MG63 (cell line): ENCODE results near the gene IFITM10. TPM values are rescaled to one million over a fixed set of nuclear protein-coding genes. Genes with fewer than 3 reads are reported as not detected.

Source experiments
- DNase-seq: peaks from one replicate; pipeline ENCODE4 v3.0.0-alpha.2; 2020
- H3K27me3 ChIP-seq: fragments of 250-450 bp; sonication (Bioruptor Pico); 2 replicates; pipeline ENCODE4 v1.5.1; 2020; ENCODE audit warnings: mild to moderate bottlenecking, moderate library complexity
- H3K36me3 ChIP-seq: fragments of 250-450 bp; sonication (Bioruptor Pico); 2 replicates; pipeline ENCODE4 v1.5.1; 2020; ENCODE audit warnings: mild to moderate bottlenecking, moderate library complexity
- H3K4me3 ChIP-seq: fragments of 250-450 bp; sonication (Bioruptor Pico); 2 replicates; pipeline ENCODE4 v1.5.1; 2020; ENCODE audit warnings: mild to moderate bottlenecking, moderate library complexity
- H3K9me3 ChIP-seq: fragments of 250-450 bp; sonication (Bioruptor Pico); 2 replicates; pipeline ENCODE4 v1.5.1; 2020; ENCODE audit warnings: mild to moderate bottlenecking, moderate library complexity
- total RNA-seq: library from RNA; depleted of rRNA; stranded (reverse); fragments of >200 nt; shearing (Covaris generic); gene quantifications from 2 replicates; pipeline ENCODE4 v1.2.3, GENCODE V29; 2014; ENCODE audit warnings: low replicate concordance

The IFITM10 gene
- total RNA-seq, 1 experiment from 2014 or later = 0.03 TPM

DNA sequence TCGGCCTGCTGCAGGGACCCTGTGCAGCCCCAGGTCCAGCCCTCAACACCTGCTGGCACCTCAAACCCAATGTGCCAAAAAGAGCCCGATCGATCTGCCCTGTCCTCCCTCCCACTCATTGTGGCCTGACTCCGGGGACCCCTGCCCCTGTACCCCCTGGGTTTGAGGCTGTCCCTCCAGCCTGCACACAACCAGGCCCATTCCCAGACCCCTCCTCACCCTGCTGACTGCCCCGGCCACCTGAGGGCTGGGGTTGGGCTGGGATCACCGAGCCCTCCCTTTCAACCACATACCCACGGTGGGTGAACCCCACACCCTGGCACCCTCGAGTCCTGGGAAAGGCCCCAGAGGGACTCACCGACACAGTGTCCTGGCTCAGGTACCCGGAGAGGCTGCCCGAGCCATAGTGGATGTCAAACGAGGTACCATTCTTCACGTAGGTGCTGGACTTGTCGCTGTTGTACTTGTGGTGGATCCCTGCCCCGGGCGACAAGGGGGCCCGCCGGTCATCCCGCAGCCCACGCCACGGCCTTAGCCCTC is 8.3 kb upstream of the IFITM10 start:
- DNase-seq = no peak
- H3K36me3 ChIP-seq = peaks cover 15% of the 10 kb centered on the region
- H3K4me3 ChIP-seq = no peak overlapping the region
- no peaks in the 10 kb centered on the region for H3K27me3 ChIP-seq
- H3K9me3 ChIP-seq = no peaks in the 10 kb centered on the region

DNA sequence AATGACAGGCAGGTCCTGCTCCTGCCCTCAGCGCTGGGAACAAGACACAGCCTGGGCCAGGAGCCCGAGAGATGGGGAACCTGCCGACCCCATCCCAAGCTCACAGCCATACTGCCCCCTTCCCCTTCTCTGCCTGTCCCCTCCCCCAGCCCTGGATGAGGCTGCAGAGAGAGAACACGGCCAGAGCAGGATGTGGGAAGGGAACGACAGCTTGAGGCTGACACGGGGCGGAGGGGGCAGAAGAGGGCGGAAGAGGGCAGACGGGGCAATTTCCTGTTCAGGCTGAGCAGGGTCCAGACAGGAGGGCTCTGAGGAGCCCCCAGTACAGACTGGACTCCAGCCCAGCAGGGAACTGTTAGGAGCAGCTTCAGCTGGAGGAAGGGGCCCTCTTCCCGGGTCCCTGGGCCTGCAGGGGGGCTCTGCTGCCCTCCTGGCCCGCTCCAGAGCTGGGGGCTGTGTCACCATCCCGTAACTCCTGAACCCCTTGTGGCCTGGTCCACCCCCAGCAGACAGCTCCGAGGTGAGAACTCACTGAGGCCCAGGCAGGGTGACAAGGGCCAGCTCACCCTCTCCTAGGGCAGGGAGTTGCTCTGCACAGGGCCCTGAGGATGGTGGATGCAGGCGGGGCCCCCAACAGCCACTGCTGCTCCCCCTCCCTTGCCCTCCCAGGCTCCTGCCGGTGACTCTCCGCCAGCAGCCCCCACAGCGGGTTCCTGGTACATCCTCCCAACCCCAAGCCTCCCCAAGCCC is 7.6 kb upstream of the IFITM10 start:
- H3K27me3 ChIP-seq = no peaks in the 10 kb centered on the region
- no peak overlapping the region for H3K4me3 ChIP-seq
- H3K36me3 ChIP-seq = peaks cover 15% of the 10 kb centered on the region
- DNase-seq = no peak
- no peaks in the 10 kb centered on the region for H3K9me3 ChIP-seq

DNA sequence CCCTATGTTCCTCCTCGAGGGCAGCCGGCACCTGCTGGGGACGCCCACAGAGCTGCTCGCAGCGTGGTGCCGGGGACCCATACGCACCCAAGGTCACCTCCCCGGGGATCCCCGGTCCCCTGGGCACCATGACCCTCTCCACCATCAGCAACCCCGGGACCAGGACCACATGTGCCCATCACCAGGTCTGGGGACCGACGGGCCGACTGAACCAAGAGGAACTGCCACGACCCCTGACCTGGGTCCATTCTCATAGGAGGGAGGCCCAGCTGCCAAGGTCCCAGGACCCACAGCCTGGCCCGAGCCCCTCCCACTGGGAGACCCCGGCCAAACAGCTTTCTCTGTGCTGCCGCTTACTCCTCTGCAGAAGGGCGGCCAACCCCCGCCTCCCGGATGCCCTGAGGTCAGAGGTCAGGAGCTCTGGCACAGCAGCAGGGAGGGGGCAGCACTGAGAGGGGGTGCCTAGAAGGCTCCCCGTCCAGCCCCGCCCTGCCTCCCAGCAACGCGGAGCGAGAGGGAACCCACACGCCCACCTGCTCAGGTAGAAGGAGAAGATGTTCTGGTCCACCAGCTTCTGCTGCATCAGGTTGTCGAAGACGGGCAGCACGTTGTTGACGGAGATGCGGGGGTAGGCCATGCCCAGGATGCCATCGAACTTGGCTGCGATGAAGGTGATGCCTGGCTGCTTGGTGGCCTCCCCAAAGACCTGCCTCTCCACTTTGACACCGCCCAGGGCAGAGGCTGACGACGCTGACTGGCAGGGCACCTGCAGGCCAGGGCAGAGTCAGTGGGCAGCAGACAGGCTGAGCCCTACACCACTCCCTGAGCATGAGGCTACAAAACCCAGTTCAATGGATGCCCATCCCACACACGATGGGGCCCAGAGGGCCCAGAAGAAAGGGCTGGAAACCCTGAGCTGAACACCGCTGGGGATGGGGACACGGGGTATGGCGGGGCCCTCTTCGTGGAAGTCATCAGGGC is 6.7 kb upstream of the IFITM10 start:
- no peaks in the 10 kb centered on the region for H3K9me3 ChIP-seq
- DNase-seq = no peak
- H3K36me3 ChIP-seq = peaks cover 15% of the 10 kb centered on the region
- no peaks in the 10 kb centered on the region for H3K27me3 ChIP-seq
- H3K4me3 ChIP-seq = no peak overlapping the region

DNA sequence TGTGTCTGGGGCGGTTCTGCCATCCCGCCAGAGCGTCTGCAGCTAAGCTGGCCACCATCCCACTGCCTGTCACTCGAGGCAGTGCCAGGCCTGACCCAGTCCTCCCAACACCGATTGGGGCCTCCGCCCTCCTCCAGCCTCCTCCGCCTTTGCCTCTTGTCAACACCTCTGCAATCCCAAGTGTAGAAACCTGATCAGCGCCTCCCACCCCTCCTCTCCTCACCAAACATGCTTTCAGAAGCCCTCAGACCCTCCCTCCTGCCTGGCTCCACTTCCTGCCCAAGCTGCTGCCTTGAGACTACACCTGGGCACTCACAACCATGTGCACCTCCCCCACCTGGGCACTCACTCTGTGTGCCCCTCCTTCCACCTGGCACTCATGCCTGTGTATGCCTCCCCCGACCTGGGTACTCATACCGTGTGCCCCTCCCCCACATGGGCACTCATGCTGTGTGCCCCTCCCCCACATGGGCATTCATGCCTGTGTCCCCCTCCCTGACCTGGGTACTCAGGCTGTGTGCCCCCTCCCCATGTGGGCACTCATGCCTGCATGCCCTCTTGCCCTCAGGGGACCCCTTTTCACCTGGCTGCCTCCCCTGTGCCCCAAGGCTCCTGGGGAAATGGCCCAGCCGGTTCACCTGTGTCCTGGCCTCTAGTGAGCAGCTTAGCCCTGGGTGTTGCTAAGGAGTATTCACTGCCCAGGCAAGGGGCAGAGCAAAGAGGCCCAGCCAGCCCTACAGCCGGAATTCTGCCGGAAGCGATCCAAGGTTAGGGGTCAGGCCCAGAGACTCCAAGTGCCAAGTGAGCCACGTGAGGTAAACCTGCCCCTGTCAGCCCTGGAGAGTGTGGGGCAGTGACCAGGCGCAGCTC is 5.5 kb upstream of the IFITM10 start:
- no peaks in the 10 kb centered on the region for H3K27me3 ChIP-seq
- H3K36me3 ChIP-seq = peaks cover 11% of the 10 kb centered on the region
- H3K9me3 ChIP-seq = no peaks in the 10 kb centered on the region
- H3K4me3 ChIP-seq = no peak overlapping the region
- no peak for DNase-seq

DNA sequence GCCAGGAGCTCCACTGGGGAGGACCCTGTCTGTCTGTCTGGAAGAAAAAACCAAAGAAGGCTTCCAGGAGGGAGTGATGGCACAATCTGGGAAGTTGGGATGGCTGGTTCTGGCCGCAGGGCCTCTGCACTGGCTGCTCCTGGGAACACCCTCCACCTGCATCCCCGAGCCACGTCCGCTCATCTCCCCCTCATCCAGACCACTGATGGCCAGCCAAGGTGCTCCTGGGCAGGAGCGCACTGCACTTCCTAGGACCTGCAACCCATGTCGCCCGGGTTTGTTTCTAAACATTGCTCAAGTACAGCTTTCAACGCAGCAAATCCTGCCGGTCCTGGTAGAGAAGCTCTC is 4.9 kb upstream of the IFITM10 start:
- Histone ChIP-seq H3K9me3 (no peaks in the 10 kb centered on the region), H3K4me3 (no peak overlapping the region), H3K27me3 (no peaks in the 10 kb centered on the region), H3K36me3 (peaks cover 5% of the 10 kb centered on the region)
- no peak for DNase-seq

DNA sequence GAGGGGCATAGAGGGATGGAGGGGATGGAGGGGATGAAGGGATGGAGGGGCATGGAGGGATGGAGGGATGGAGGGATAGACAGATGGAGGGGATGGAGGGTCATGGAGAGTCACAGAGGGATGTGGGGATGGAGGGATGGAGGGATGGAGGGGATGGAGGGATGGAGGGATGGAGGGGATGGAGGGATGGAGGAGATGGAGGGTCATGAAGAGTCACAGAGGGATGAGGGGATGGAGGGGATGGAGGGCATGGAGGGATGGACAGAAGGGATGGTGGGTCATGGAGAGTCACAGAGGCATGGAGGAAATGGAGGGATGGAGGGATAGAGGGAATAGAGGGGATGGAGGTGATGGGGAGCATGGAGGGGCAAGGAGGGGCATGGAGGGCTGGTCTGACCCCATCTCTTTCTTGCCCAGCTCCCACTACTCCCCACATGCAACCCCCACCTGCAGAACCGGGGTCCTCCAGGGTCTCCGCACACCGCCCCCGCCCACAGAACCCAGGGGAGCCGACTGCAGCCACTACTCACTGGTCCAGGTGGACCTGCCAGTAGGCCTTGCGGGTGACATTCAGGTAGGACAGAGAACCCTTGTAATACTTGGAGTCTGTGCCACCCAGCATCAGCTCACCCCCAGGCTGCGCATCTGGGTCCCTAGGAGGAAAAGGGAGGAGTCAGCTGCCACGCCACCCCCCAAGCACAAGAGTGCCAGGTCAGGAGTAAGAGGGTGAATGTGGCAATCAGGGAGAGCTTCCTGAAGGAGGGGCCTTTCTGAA is 4.2 kb upstream of the IFITM10 start:
- Histone ChIP-seq H3K4me3 (no peak overlapping the region), H3K36me3 (peaks cover 2% of the 10 kb centered on the region), H3K27me3 (no peaks in the 10 kb centered on the region), H3K9me3 (no peaks in the 10 kb centered on the region)
- no peak for DNase-seq

DNA sequence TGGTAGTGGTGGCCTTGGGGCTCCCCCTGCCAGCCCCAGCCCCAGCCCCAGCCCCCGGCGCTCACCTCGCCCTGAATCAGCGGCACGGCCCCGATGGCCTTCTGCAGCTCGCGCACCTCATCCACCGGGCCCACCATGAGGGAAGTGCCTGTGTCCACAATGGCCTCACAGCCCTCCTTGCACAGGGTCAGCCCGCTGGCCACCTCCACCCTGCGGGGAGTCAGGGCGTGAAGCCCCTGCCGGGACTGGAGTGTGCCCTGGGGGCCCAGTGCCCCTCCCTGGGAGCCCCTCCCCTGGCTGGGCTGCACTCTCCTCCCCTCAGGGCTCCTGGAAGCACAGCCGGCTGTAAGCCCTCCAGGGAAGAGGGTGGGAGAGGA is 3.5 kb upstream of the IFITM10 start:
- Histone ChIP-seq H3K4me3 (no peak overlapping the region), H3K36me3 (peaks cover 2% of the 10 kb centered on the region), H3K27me3 (no peaks in the 10 kb centered on the region), H3K9me3 (no peaks in the 10 kb centered on the region)
- no peak for DNase-seq

DNA sequence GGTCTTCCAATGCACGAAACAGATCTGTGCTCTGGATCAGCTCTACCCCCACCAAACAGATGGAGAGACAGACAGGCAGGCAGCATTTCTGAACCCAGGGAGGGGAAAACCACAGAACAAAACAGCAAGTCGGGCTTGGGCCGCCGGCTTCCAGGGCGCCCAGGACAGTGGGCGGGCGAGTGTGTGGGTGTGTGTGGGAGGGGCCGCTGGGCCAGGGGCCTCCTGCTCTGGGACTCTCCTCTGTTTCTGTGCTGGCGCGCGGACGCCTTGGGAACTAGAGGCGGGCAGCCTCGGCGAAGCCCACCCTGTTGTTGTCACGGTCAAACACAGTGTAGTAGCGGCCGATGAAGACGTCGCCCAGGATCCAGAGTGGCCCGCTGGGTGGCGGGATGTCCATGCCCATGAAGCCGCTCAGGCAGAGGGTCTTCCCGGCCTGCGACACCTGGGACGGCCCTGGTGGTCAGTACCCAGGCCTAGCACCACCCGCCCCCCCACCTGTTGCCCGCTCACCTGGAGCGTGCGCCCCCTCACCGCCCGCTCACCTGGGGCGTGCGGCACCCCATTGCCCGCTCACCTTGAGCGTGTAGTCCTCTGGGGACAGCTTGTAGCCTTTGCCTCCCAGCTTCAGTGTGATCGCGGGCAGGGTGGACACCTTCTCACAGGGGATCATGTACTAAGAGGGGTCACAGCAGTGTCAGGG is 3.0 kb upstream of the IFITM10 start:
- Histone ChIP-seq H3K27me3 (peaks cover 5% of the 10 kb centered on the region), H3K9me3 (no peaks in the 10 kb centered on the region), H3K36me3 (peaks cover 2% of the 10 kb centered on the region), H3K4me3 (no peak overlapping the region)
- DNase-seq = no peak

DNA sequence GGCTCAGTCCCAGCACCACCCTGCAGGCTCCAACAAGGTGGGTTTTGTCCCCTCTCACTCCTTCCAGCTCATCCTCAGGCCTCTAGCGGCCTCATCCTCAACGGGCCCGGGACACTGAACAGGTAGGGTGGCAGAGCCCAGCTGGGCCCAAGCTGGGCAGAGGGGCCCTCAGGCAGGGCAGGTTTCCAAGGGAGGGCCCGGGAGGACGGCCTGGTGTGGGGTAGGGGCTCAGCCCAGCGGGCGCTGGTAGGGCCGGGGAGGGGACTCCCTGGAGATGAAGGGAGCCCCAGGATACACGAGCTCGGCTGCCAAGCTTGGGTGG is 2.5 kb upstream of the IFITM10 start:
- Histone ChIP-seq H3K9me3 (no peaks in the 10 kb centered on the region), H3K4me3 (no peak overlapping the region), H3K27me3 (peaks cover 10% of the 10 kb centered on the region), H3K36me3 (peaks cover 2% of the 10 kb centered on the region)
- no peak for DNase-seq

DNA sequence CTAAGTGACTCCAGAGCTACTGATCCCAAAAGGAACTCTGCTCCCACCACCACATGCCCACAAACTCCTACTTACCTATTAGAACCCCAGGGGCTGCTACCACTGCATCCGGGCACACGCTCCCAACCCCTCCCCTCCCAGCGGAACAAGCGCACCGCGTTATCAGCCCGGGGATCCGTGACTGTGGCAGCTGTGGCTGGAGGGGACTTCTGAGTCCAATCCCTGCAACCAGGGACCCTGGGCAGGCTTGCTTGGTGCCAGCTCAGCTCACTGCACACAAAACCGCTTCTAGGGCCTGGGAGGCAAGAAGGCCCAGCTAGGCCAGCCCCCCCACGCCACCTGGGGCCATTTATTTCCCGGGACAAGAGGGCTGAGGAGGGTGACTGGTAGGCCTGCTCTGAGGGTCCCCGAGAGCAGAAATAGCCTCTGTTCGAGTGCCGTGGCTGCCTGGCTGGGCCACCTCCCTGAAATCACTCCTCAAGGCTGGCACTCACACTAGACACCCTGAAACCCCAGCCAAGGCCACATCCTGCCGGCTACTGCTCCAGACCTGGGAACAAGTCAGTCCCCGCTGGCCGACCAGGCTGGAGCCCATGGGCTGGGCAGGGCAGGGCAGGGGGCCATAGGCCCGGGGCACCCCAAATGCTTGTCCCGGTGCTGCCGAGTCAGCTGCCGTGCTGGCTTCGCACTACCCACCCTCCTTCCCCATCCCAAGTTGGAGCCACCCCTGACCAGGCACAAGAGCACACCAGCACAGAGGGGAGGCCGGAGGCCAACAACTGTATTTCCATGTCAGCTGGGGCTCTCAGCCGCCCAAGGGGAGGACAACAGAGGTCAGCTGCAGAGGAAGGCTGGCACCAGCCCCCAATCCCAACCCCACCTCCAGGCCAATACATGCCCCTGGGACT is 1.9 kb upstream of the IFITM10 start:
- peaks cover 10% of the 10 kb centered on the region for H3K27me3 ChIP-seq
- no peak for DNase-seq
- H3K36me3 ChIP-seq = peaks cover 2% of the 10 kb centered on the region
- H3K9me3 ChIP-seq = no peaks in the 10 kb centered on the region
- H3K4me3 ChIP-seq = no peak overlapping the region

DNA sequence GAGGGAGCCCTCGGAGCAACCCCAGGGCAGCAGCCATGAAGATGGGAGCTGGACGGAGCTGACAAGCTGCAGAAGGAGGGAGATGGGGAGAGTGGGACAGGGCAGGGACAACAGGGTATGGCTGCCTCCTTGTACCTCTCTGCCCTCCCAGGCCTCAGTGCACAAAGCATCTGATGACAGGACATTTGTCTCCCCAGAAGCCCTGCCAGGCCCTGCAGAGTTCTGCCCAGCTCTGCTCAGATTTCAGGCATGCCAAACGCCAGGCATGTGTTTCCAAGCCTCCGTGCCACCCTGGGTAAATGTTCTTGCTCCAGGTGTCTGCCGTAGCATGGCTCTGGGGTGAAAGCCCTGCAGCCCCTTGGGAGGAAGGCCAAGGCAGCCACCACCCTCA is 1.1 kb upstream of the IFITM10 start:
- H3K9me3 ChIP-seq = no peaks in the 10 kb centered on the region
- DNase-seq = no peak
- peaks cover 2% of the 10 kb centered on the region for H3K36me3 ChIP-seq
- no peak overlapping the region for H3K4me3 ChIP-seq
- peaks cover 10% of the 10 kb centered on the region for H3K27me3 ChIP-seq

DNA sequence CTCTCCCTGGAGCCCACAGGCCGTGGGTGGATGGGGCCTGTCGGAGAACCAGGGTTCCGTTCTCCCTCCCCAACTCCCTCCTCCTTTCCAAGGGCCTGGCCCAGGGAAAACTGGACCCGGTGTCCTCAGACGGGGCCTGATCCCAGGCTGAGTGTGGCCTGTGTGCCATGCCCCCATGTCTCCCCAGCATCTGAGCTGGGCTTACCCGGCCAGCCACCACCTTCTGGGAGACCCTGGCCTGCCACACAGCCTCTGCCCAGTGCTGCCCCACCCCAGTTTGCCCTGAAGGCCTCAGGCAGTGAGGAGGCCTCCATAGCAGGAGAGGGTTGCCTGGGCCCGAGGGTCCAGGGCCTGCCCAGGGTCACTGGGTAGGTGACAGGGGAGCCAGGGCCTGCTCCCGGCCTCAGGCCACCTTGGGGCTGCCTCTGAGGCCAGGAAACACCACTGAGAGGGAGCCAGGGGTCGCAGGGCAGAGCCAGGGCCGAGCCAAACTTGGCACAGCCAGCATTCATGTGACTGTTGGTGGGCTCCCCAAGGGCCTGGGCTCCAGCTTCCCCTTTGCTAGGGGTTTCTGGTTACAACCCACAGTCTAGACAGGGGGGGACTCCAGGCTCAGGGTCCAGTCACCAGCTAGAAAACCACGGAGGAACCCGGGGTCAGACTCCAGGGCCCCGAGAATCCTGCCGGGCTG is 590 bp upstream of the IFITM10 start:
- Histone ChIP-seq H3K9me3 (no peaks in the 10 kb centered on the region), H3K4me3 (no peak overlapping the region), H3K27me3 (peaks cover 10% of the 10 kb centered on the region), H3K36me3 (peaks cover 2% of the 10 kb centered on the region)
- no peak for DNase-seq

DNA sequence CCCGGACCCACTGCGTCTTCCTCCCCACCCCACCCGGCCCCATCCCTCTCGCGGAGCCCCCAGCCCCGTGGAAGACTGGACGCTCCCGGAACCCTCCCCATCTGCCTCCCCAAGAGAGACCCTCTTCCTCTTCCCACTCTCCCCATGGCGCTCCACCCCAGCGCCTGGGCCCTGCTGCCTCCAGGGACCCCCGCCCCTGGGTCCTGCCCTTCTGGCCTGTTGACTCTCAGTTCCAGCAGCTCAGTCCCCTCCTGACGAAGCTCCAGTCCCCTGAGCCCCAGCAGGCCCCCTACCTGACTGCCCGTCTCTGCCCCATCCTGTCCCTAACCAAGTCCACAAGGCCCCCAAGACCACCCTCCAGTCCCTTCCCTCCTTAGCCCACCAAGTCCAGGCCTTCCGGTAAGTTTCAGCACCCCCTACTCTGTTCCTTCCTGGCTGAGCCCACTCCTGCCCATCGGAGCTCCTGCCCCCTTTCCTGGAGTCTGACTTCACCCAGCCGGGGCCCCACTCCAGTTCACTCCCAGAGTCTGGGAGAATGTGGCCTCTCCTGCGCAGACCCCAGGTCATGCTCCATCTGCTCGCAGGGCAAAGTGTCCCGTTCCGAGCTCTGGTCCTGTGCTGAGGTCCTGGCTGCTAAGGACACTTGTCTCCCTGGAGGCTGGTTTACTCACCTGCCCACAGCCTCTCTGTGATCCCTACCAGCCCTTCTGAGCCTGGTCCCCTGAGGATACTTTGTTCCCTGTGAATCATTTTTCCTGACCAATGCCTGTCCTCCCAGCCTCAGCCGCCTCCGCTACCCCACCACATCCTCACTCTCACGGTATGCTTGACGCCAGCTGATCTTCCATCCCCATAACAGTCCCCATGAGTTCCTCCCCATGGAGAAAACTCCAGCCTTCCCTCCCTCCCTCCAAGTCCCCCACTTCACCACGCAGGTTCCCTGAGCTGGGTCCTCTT is 722 bp downstream of the IFITM10 start:
- no peak for DNase-seq
- H3K4me3 ChIP-seq = no peak overlapping the region; the same call in 1 of the 2 replicates
- no peaks in the 10 kb centered on the region; the same call in 1 of the 2 replicates for H3K36me3 ChIP-seq

More for the DNA sequence above, 722 bp downstream of the IFITM10 start:
- H3K27me3 ChIP-seq = peaks cover 10% of the 10 kb centered on the region
- no peaks in the 10 kb centered on the region for H3K9me3 ChIP-seq
